Measurements from ENCODE around the gene RALGAPA2. TPM values are rescaled to one million over a fixed set of nuclear protein-coding genes. Genes with fewer than 3 reads are reported as not detected.

RALGAPA2 gene
- total RNA-seq, 1 donor from 2014 or later: 30.3 TPM

DNA sequence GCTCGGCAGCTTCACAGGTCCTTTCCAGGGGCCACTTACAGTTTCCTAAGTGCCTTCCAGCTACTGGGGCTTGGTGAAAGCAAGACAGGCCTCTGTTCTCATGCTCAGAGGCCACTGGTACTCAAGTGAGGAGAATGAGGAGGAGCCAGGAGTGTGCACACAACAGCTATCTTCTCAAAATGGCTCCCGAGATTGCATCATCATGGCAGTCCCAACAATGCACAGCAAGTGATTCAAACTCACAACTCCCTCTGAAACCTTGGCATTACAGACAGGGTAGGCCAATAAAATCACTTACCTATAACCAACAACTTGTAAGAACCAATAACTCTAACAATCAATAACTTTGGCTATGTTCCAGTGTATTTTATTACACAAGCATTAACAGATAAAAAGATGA is 77.4 kb downstream of the RALGAPA2 start:
- Mint-ChIP-seq H3K27ac (ENCODE audit: unreplicated experiment) (no peak overlapping the region), H3K4me1 (ENCODE audit: unreplicated experiment) (no peaks in the 10 kb centered on the region), H3K4me3 (ENCODE audit: unreplicated experiment) (no peak overlapping the region), H3K27me3 (ENCODE audit: unreplicated experiment) (no peaks in the 10 kb centered on the region), H3K9me3 (ENCODE audit: unreplicated experiment) (no peaks in the 10 kb centered on the region), H3K36me3 (ENCODE audit: low read depth, unreplicated experiment) (peaks cover 4% of the 10 kb centered on the region)
- DNase-seq (ENCODE audit: low spot score): no peak
- TF ChIP-seq, protein P1, sequence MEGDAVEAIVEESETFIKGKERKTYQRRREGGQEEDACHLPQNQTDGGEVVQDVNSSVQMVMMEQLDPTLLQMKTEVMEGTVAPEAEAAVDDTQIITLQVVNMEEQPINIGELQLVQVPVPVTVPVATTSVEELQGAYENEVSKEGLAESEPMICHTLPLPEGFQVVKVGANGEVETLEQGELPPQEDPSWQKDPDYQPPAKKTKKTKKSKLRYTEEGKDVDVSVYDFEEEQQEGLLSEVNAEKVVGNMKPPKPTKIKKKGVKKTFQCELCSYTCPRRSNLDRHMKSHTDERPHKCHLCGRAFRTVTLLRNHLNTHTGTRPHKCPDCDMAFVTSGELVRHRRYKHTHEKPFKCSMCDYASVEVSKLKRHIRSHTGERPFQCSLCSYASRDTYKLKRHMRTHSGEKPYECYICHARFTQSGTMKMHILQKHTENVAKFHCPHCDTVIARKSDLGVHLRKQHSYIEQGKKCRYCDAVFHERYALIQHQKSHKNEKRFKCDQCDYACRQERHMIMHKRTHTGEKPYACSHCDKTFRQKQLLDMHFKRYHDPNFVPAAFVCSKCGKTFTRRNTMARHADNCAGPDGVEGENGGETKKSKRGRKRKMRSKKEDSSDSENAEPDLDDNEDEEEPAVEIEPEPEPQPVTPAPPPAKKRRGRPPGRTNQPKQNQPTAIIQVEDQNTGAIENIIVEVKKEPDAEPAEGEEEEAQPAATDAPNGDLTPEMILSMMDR (IDR thresholded peaks at IDR 0.05; ENCODE audit: unreplicated experiment): no peak

DNA sequence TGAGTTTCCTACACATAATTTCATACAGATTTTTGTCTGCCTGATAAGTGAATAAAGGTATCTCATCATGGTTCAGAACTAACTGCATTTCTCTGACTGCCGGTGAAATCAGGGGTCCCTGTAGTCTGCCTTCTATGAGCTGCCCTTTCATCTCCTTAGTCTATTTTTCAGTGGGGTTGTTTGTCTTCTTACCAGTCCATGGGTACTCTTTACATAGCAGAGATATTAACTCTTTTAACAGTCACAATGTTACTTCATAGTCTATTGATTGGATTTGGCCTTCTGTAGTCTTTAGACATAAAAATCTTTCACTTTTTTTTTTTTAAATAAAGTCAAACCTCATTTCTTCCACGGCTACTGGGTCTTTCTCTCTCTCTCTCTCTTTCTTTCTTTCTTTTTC is 79.8 kb downstream of the RALGAPA2 start:
- Mint-ChIP-seq H3K27ac (ENCODE audit: unreplicated experiment) (no peak overlapping the region), H3K36me3 (ENCODE audit: low read depth, unreplicated experiment) (peaks cover 12% of the 10 kb centered on the region), H3K4me1 (ENCODE audit: unreplicated experiment) (no peaks in the 10 kb centered on the region), H3K4me3 (ENCODE audit: unreplicated experiment) (no peak overlapping the region), H3K9me3 (ENCODE audit: unreplicated experiment) (no peaks in the 10 kb centered on the region), H3K27me3 (ENCODE audit: unreplicated experiment) (no peaks in the 10 kb centered on the region)
- TF ChIP-seq, protein P1 (IDR thresholded peaks at IDR 0.05; ENCODE audit: unreplicated experiment): no peak
- no peak for DNase-seq (ENCODE audit: low spot score)

DNA sequence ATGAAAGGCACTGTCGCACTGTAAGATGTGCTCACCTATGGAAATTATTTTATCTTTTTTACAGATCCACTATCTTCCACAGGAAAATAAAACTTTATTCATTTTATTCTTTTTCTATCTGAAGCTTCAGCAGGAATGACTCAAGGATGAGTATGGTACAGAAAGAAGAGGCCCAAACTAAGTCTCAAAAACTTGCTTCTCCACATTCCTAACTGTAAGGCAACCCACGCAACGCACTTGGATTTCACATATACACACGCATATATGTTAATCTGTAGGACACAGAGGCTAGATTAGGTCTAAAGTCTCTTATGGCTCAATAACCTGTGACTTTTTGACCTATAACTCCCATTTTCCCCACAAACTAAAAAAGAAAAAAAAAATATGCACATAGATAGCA is 81.9 kb downstream of the RALGAPA2 start:
- peaks cover 12% of the 10 kb centered on the region for H3K36me3 Mint-ChIP-seq (ENCODE audit: low read depth, unreplicated experiment)
- no peak overlapping the region for H3K27ac Mint-ChIP-seq (ENCODE audit: unreplicated experiment)
- no peak for DNase-seq (ENCODE audit: low spot score)
- H3K4me1 Mint-ChIP-seq (ENCODE audit: unreplicated experiment): no peaks in the 10 kb centered on the region
- no peaks in the 10 kb centered on the region for H3K27me3 Mint-ChIP-seq (ENCODE audit: unreplicated experiment)
- no peak overlapping the region for H3K4me3 Mint-ChIP-seq (ENCODE audit: unreplicated experiment)
- no peaks in the 10 kb centered on the region for H3K9me3 Mint-ChIP-seq (ENCODE audit: unreplicated experiment)
- TF ChIP-seq, protein P1 (IDR thresholded peaks at IDR 0.05; ENCODE audit: unreplicated experiment): no peak

DNA sequence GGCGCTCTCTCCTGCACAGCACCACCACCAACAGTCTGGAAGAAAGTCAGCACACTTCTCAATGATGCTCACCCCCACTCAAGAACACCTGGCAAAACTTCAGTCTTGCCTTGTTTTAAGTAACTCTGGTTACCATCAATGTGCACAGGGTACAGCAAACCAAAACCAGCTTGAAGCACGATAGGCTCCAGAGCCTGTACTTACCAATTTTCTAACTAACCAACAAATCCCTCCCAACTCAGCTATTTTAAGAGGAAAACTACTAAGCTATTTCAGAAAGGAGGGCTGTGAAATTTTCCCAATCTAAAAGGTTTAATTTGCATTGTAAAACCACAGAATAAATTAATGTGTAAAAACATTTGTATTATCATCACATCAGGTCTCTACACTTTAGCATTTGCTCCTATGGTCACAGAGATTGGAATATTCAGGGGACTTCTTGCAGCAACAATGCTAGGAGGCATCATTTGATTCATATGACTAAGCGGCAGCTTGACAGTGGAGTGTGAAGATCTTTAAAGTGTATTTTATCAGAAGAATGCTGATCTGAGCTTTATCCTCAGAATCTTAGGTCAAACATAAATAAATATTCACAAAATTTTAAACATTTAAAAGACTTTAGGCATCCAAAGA is 82.8 kb downstream of the RALGAPA2 start:
- no peak overlapping the region for H3K27ac Mint-ChIP-seq (ENCODE audit: unreplicated experiment)
- TF ChIP-seq, protein P1 (IDR thresholded peaks at IDR 0.05; ENCODE audit: unreplicated experiment): no peak
- DNase-seq (ENCODE audit: low spot score): no peak
- H3K9me3 Mint-ChIP-seq (ENCODE audit: unreplicated experiment): no peaks in the 10 kb centered on the region
- no peaks in the 10 kb centered on the region for H3K27me3 Mint-ChIP-seq (ENCODE audit: unreplicated experiment)
- no peaks in the 10 kb centered on the region for H3K4me1 Mint-ChIP-seq (ENCODE audit: unreplicated experiment)
- peaks cover 12% of the 10 kb centered on the region for H3K36me3 Mint-ChIP-seq (ENCODE audit: low read depth, unreplicated experiment)
- no peak overlapping the region for H3K4me3 Mint-ChIP-seq (ENCODE audit: unreplicated experiment)

DNA sequence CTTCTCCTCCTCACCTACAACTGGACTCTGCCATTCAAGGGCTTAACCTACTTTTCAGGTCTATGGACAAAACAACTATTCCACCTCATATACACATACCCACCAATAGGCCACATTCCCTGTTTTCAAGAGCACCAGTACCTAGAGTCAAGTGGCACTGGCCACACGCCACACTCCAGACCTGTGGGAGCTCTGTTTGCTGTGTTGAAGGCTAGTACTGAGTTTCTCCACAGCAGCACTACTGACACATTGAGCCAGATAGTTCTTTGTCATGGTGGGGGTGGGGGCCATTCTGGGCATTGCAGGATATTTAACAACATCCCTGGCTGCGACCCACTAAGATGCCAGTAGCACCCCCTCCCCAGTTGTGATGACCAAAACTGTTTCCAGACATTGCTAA is 84.1 kb downstream of the RALGAPA2 start:
- H3K4me3 Mint-ChIP-seq (ENCODE audit: unreplicated experiment): no peak overlapping the region

More for the DNA sequence above, 84.1 kb downstream of the RALGAPA2 start:
- H3K9me3 Mint-ChIP-seq (ENCODE audit: unreplicated experiment): no peaks in the 10 kb centered on the region
- no peaks in the 10 kb centered on the region for H3K4me1 Mint-ChIP-seq (ENCODE audit: unreplicated experiment)
- DNase-seq (ENCODE audit: low spot score): no peak
- no peak overlapping the region for H3K27ac Mint-ChIP-seq (ENCODE audit: unreplicated experiment)
- no peaks in the 10 kb centered on the region for H3K27me3 Mint-ChIP-seq (ENCODE audit: unreplicated experiment)
- TF ChIP-seq, protein P1 (IDR thresholded peaks at IDR 0.05; ENCODE audit: unreplicated experiment): no peak
- H3K36me3 Mint-ChIP-seq (ENCODE audit: low read depth, unreplicated experiment): peaks cover 12% of the 10 kb centered on the region
